ENCODE measurements around the gene RAMP3. TPM values are rescaled to one million over a fixed set of nuclear protein-coding genes. Genes with fewer than 3 reads are reported as not detected.

The RAMP3 gene
- polyA plus RNA-seq, 2 of the 4 experiments (the other 2 are of a cell fraction) = not detected

DNA sequence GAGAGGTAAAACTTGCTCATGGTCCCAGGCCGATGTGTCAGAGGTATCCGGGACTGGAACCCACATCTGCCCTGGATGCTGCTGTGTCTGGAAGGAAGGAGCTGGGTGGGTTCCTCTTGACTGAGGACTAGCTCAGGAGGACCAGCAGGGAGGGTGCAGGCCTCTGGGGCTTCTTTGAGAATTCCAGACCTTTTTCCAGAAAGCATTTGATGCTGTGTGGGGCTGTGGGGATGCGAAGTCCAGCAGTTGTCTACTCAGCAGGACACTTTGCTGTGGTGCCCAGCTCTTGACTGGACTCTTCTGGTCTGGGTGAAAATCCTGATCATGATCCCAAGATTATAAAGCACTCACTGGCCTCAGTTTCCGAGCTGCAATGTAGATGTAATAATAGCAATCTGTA lies 1.7 kb downstream of the RAMP3 start:
- H3K27ac ChIP-seq = no peak overlapping the region
- ChIA-PET CTCF (interaction anchor here (11.0 kb wide), 1 partner anchor 101 kb away, joined by 112 read pairs; no protein-coding TSS in a partner anchor), POLR2A (no interaction called here)
- FAIRE-seq (no peak), DNase-seq (ENCODE audit: low read depth in 1 of 2, low spot score in 1 of 2) (no peak), ATAC-seq (no peak)
- H3K9me3 ChIP-seq = peaks cover 10% of the 10 kb centered on the region
- H3K4me1 ChIP-seq = 0 out of 3 replicates have a peak, but pooled peaks cover 6% of the 10 kb centered on the region
- H3K4me3 ChIP-seq = no peak overlapping the region
- WGBS (ENCODE audit: missing lambda C conversion rate) = 59% methylated on average over 2 of the region's 4 CpGs
- no peak overlapping the region for H3K4me2 ChIP-seq
- TF ChIP-seq, protein P1, sequence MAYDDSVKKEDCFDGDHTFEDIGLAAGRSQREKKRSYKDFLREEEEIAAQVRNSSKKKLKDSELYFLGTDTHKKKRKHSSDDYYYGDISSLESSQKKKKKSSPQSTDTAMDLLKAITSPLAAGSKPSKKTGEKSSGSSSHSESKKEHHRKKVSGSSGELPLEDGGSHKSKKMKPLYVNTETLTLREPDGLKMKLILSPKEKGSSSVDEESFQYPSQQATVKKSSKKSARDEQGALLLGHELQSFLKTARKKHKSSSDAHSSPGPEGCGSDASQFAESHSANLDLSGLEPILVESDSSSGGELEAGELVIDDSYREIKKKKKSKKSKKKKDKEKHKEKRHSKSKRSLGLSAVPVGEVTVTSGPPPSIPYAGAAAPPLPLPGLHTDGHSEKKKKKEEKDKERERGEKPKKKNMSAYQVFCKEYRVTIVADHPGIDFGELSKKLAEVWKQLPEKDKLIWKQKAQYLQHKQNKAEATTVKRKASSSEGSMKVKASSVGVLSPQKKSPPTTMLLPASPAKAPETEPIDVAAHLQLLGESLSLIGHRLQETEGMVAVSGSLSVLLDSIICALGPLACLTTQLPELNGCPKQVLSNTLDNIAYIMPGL (CRISPR knock-in tag; IDR thresholded peaks at IDR 0.05; ENCODE audit: borderline replicate concordance) = no peak
- TF ChIP-seq FOXS1 (CRISPR knock-in tag; IDR thresholded peaks at IDR 0.05) (no peak), RAD21 (conservative IDR thresholded peaks at IDR 0.05 in 1 of 2, IDR thresholded peaks at IDR 0.05 in 1 of 2) (no peak), GATA3 (IDR thresholded peaks at IDR 0.05; ENCODE audit: borderline replicate concordance) (no peak), JUNB (IDR thresholded peaks at IDR 0.05) (no peak), TFCP2L1 (CRISPR knock-in tag; IDR thresholded peaks at IDR 0.05) (no peak)
- TF ChIP-seq, protein P2, sequence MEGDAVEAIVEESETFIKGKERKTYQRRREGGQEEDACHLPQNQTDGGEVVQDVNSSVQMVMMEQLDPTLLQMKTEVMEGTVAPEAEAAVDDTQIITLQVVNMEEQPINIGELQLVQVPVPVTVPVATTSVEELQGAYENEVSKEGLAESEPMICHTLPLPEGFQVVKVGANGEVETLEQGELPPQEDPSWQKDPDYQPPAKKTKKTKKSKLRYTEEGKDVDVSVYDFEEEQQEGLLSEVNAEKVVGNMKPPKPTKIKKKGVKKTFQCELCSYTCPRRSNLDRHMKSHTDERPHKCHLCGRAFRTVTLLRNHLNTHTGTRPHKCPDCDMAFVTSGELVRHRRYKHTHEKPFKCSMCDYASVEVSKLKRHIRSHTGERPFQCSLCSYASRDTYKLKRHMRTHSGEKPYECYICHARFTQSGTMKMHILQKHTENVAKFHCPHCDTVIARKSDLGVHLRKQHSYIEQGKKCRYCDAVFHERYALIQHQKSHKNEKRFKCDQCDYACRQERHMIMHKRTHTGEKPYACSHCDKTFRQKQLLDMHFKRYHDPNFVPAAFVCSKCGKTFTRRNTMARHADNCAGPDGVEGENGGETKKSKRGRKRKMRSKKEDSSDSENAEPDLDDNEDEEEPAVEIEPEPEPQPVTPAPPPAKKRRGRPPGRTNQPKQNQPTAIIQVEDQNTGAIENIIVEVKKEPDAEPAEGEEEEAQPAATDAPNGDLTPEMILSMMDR (IDR thresholded peaks at IDR 0.05) = no peak
- TF ChIP-seq, protein P3, sequence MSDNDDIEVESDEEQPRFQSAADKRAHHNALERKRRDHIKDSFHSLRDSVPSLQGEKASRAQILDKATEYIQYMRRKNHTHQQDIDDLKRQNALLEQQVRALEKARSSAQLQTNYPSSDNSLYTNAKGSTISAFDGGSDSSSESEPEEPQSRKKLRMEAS (IDR thresholded peaks at IDR 0.05) = no peak

- ChIA-PET POLR2A (no interaction called here), CTCF (no interaction called here)
- no peak overlapping the region for H3K27ac ChIP-seq
- no peak overlapping the region for H3K4me3 ChIP-seq
- no peak for FAIRE-seq
- ATAC-seq = no peak
- WGBS (ENCODE audit: missing lambda C conversion rate) = 64% methylated on average over 10 of the region's 10 CpGs
- no peak for DNase-seq (ENCODE audit: low read depth in 1 of 2, low spot score in 1 of 2)
- TF ChIP-seq BHLHE40 (IDR thresholded peaks at IDR 0.05; ENCODE audit: low read depth, low read length) (no peak), SMC3 (IDR thresholded peaks at IDR 0.05) (no peak), MAZ (IDR thresholded peaks at IDR 0.05; ENCODE audit: borderline replicate concordance, low read depth, low read length) (no peak), HOXA7 (CRISPR knock-in tag; IDR thresholded peaks at IDR 0.05) (no peak), EHF (CRISPR knock-in tag; IDR thresholded peaks at IDR 0.05) (no peak), ESRRA (IDR thresholded peaks at IDR 0.05; ENCODE audit: borderline replicate concordance, low read length) (no peak), POLR2A (IDR thresholded peaks at IDR 0.05; ENCODE audit: low read length) (no peak), HDAC2 (IDR thresholded peaks at IDR 0.05) (no peak), EHMT2 (IDR thresholded peaks at IDR 0.05; ENCODE audit: low read depth) (no peak), ZC3H11A (IDR thresholded peaks at IDR 0.05) (no peak), NR3C1 (IDR thresholded peaks at IDR 0.05) (no peak), GATA3 (IDR thresholded peaks at IDR 0.05; ENCODE audit: borderline replicate concordance) (no peak), MYC (IDR thresholded peaks at IDR 0.05; ENCODE audit: borderline replicate concordance, low read length) (no peak), TP53 (CRISPR knock-in tag; IDR thresholded peaks at IDR 0.05) (no peak), TFCP2L1 (CRISPR knock-in tag; IDR thresholded peaks at IDR 0.05) (no peak), HEYL (CRISPR knock-in tag; IDR thresholded peaks at IDR 0.05) (no peak)
- TF ChIP-seq, protein P4, sequence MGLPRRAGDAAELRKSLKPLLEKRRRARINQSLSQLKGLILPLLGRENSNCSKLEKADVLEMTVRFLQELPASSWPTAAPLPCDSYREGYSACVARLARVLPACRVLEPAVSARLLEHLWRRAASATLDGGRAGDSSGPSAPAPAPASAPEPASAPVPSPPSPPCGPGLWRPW (IDR thresholded peaks at IDR 0.05) = no peak
- TF ChIP-seq, protein P5, sequence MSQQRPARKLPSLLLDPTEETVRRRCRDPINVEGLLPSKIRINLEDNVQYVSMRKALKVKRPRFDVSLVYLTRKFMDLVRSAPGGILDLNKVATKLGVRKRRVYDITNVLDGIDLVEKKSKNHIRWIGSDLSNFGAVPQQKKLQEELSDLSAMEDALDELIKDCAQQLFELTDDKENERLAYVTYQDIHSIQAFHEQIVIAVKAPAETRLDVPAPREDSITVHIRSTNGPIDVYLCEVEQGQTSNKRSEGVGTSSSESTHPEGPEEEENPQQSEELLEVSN (IDR thresholded peaks at IDR 0.05; ENCODE audit: borderline replicate concordance, low read depth) = no peak
- TF ChIP-seq, protein P3 (IDR thresholded peaks at IDR 0.05) = no peak
- H3K4me1 ChIP-seq = 0 out of 3 replicates have a peak, but pooled peaks cover 4% of the 10 kb centered on the region
- no peak overlapping the region for H3K4me2 ChIP-seq
- peaks cover 14% of the 10 kb centered on the region for H3K9me3 ChIP-seq
Measured at GRCh38 chr7:45160417-45160881, 2.9 kb downstream of the RAMP3 start.

All from A549 (cell line).